ENCODE measurements around the gene CEP68.

DNA sequence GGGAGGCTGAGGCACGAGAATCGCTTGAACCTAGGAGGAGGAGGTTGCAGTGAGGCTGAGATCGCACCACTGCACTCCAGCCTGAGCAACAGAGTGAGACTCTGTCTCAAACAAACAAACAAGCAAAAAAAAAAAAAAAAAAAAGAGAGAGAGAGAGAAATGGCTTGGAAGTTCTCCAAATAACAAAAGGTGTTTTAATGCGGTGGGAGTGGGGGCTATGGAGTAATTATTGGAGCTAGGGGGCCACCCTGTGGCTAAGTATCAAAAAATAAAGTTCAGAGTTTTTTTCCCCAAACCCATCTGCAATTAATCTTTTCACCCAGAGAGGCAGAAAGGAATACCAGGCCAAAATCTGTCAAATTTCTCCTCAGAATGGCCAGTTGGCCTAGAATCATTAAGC lies 23.0 kb upstream of the CEP68 start:
- TF ChIP-seq, protein P1, sequence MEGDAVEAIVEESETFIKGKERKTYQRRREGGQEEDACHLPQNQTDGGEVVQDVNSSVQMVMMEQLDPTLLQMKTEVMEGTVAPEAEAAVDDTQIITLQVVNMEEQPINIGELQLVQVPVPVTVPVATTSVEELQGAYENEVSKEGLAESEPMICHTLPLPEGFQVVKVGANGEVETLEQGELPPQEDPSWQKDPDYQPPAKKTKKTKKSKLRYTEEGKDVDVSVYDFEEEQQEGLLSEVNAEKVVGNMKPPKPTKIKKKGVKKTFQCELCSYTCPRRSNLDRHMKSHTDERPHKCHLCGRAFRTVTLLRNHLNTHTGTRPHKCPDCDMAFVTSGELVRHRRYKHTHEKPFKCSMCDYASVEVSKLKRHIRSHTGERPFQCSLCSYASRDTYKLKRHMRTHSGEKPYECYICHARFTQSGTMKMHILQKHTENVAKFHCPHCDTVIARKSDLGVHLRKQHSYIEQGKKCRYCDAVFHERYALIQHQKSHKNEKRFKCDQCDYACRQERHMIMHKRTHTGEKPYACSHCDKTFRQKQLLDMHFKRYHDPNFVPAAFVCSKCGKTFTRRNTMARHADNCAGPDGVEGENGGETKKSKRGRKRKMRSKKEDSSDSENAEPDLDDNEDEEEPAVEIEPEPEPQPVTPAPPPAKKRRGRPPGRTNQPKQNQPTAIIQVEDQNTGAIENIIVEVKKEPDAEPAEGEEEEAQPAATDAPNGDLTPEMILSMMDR (IDR thresholded peaks at IDR 0.05) = no peak
- no peak for TF ChIP-seq POLR2A (IDR thresholded peaks at IDR 0.05)

All from tibial nerve (tissue), 3 donors.